ENCODE results near the gene TAAR5. TPM values are rescaled to one million over a fixed set of nuclear protein-coding genes. Genes with fewer than 3 reads are reported as not detected.

Gene TAAR5
- total and polyA plus RNA-seq, 8 donors, result not detected

GRCh38 chr6:132552372-132552771 lies 37.2 kb downstream of the TAAR5 start, which contains the start of gene TAAR8:
Gene TAAR8, plus strand, starts transcription at chr6:132552672. Its CDS starts 21 bp downstream, at chr6:132552693.
- Histone ChIP-seq H3K36me3 (no peaks in the 10 kb centered on the region), H3K4me3 (no peak within 1 kb of the TSS), H3K27ac (no peak within 1 kb of the TSS), H3K27me3 (peaks cover 0 to 5% of the 10 kb centered on the region in 2 donors), H3K9me3 (no peaks in the 10 kb centered on the region), H3K4me1 (no peaks in the 10 kb centered on the region)
- no peak for ATAC-seq
- no peak for DNase-seq
- no peak for TF ChIP-seq CTCF (IDR thresholded peaks at IDR 0.05)
- intact Hi-C loops (cut with DNase I), result no loop called here

- Histone ChIP-seq H3K4me3 (no peak overlapping the region), H3K27ac (no peak overlapping the region), H3K36me3 (no peaks in the 10 kb centered on the region), H3K9me3 (no peaks in the 10 kb centered on the region), H3K4me1 (no peaks in the 10 kb centered on the region), H3K27me3 (peaks cover 0 to 5% of the 10 kb centered on the region in 2 donors)
- ATAC-seq (no peak), DNase-seq (no peak)
- intact Hi-C loops (cut with DNase I), result no loop called here
- TF ChIP-seq CTCF (IDR thresholded peaks at IDR 0.05), result no peak
Observed at GRCh38 chr6:132551214-132551613, 38.3 kb downstream of the TAAR5 start.

GRCh38 chr6:132548746-132549463 lies 40.6 kb downstream of the TAAR5 start:
- H3K9me3 ChIP-seq, result no peaks in the 10 kb centered on the region
- DNase-seq (no peak), ATAC-seq (no peak)
- H3K27me3 ChIP-seq, result no peaks in the 10 kb centered on the region
- H3K27ac ChIP-seq, result no peak overlapping the region
- TF ChIP-seq CTCF (IDR thresholded peaks at IDR 0.05), result no peak
- H3K4me3 ChIP-seq, result no peak overlapping the region
- no peaks in the 10 kb centered on the region for H3K4me1 ChIP-seq
- H3K36me3 ChIP-seq, result no peaks in the 10 kb centered on the region
- intact Hi-C loops (cut with DNase I), result no loop called here

- intact Hi-C loops (cut with DNase I), result no loop called here
- Histone ChIP-seq H3K4me1 (no peaks in the 10 kb centered on the region), H3K36me3 (no peaks in the 10 kb centered on the region)
Observed at GRCh38 chr6:132544826-132545225, 44.7 kb downstream of the TAAR5 start.

More at GRCh38 chr6:132544826-132545225, 44.7 kb downstream of the TAAR5 start:
- Histone ChIP-seq H3K27ac (no peak overlapping the region), H3K4me3 (no peak overlapping the region), H3K9me3 (no peaks in the 10 kb centered on the region), H3K27me3 (peaks cover 19 to 22% of the 10 kb centered on the region in 2 donors)
- no peak for TF ChIP-seq CTCF (IDR thresholded peaks at IDR 0.05)
- DNase-seq (no peak), ATAC-seq (no peak)

Other genes with a start within 250 kb of the TAAR5 start
- 100 to 1,000 TPM in 1 of 2 donors, 10 to 100 TPM in 1; 49.5 to 106 TPM for gene MOXD1, start 188.3 kb downstream of the TAAR5 start, total RNA-seq
- 10 to 100 TPM; 40.3 to 75.6 (median 57.1) TPM for gene MOXD1, start 188.3 kb downstream of the TAAR5 start, polyA plus RNA-seq (ENCODE audit: insufficient read length in 6 of 6)
- gene STX7, start 76.6 kb downstream of the TAAR5 start, total RNA-seq, result 10 to 100 TPM; 61.2 to 69.7 TPM
- 10 to 100 TPM; 46.1 to 65.3 (median 55.5) TPM for gene STX7, start 76.6 kb downstream of the TAAR5 start, polyA plus RNA-seq (ENCODE audit: insufficient read length in 6 of 6)
- not detected for gene TAAR9, start 51.5 kb downstream of the TAAR5 start, total RNA-seq
- gene TAAR9, start 51.5 kb downstream of the TAAR5 start, polyA plus RNA-seq (ENCODE audit: insufficient read length in 6 of 6), result not detected
- not detected for gene TAAR8, start 37.1 kb downstream of the TAAR5 start, total RNA-seq
- not detected for gene TAAR8, start 37.1 kb downstream of the TAAR5 start, polyA plus RNA-seq (ENCODE audit: insufficient read length in 6 of 6)
- gene TAAR6, start 19.4 kb downstream of the TAAR5 start, total RNA-seq, result not detected
- gene TAAR6, start 19.4 kb downstream of the TAAR5 start, polyA plus RNA-seq (ENCODE audit: insufficient read length in 6 of 6), result not detected
- not detected for gene TAAR2, start 34.5 kb upstream of the TAAR5 start, total RNA-seq
- gene TAAR2, start 34.5 kb upstream of the TAAR5 start, polyA plus RNA-seq (ENCODE audit: insufficient read length in 6 of 6), result not detected
- not detected for gene TAAR1, start 69.4 kb upstream of the TAAR5 start, total RNA-seq
- gene TAAR1, start 69.4 kb upstream of the TAAR5 start, polyA plus RNA-seq (ENCODE audit: insufficient read length in 6 of 6), result under 1 TPM in 3 of 6 donors, not detected in 3; 0.13 to 0.16 (median 0.15) TPM
- 1 to 10 TPM; 1.4 to 10.0 TPM for gene VNN1, start 124.3 kb upstream of the TAAR5 start, total RNA-seq
- under 1 TPM; 0.25 to 0.52 (median 0.45) TPM for gene VNN1, start 124.3 kb upstream of the TAAR5 start, polyA plus RNA-seq (ENCODE audit: insufficient read length in 6 of 6)
- gene VNN2, start 168.2 kb upstream of the TAAR5 start, total RNA-seq, result 10 to 100 TPM in 1 of 2 donors, 1 to 10 TPM in 1; 4.0 to 58.8 TPM
- gene VNN2, start 168.2 kb upstream of the TAAR5 start, polyA plus RNA-seq (ENCODE audit: insufficient read length in 6 of 6), result 1 to 10 TPM in 5 of 6 donors, under 1 TPM in 1; 0.91 to 2.1 (median 1.1) TPM
- gene SLC18B1, start 208.9 kb upstream of the TAAR5 start, total RNA-seq, result 10 to 100 TPM; 10.8 to 15.0 TPM
- 10 to 100 TPM; 19.0 to 26.6 (median 23.8) TPM for gene SLC18B1, start 208.9 kb upstream of the TAAR5 start, polyA plus RNA-seq (ENCODE audit: insufficient read length in 6 of 6)
- 1,000 to 10,000 TPM; 1,016 to 1,304 TPM for gene RPS12, start 224.8 kb upstream of the TAAR5 start, total RNA-seq
- gene RPS12, start 224.8 kb upstream of the TAAR5 start, polyA plus RNA-seq (ENCODE audit: insufficient read length in 6 of 6), result 1,000 to 10,000 TPM; 2,201 to 2,559 (median 2,482) TPM